GM10847 (cell line): Measurements from ENCODE around the gene CPB2.

ENCODE experiments used
- POLR2A ChIP-seq: IDR thresholded peaks from 2 replicates; pipeline ENCODE4 v1.6.1; 2011; ENCODE audit not compliant: insufficient read length; ENCODE audit errors: extremely low read depth

CPB2 gene

GRCh38 chr13:46104868-46105267 is at the start of gene CPB2:
CPB2 (minus strand) TSS chr13:46105033; CDS start chr13:46105009, 24 bp downstream.
- TF ChIP-seq POLR2A, result no peak

GRCh38 chr13:46154136-46154801 is 49.4 kb upstream of the CPB2 start:
- TF ChIP-seq POLR2A, result no peak

- TF ChIP-seq POLR2A, result no peak
Measured at GRCh38 chr13:46152627-46153328, 47.9 kb upstream of the CPB2 start.

GRCh38 chr13:46150134-46150693 is 45.4 kb upstream of the CPB2 start:
- TF ChIP-seq POLR2A, result no peak

- TF ChIP-seq POLR2A, result no peak
Measured at GRCh38 chr13:46149272-46150133, 44.7 kb upstream of the CPB2 start.

GRCh38 chr13:46146898-46147297 is 42.1 kb upstream of the CPB2 start:
- no peak for TF ChIP-seq POLR2A

GRCh38 chr13:46145950-46146349 is 41.1 kb upstream of the CPB2 start:
- no peak for TF ChIP-seq POLR2A

- TF ChIP-seq POLR2A, result no peak
Measured at GRCh38 chr13:46145135-46145534, 40.3 kb upstream of the CPB2 start.

- TF ChIP-seq POLR2A, result no peak
Measured at GRCh38 chr13:46143184-46143701, 38.4 kb upstream of the CPB2 start.

- TF ChIP-seq POLR2A, result no peak
Measured at GRCh38 chr13:46142776-46143175, 37.9 kb upstream of the CPB2 start.

- no peak for TF ChIP-seq POLR2A
Measured at GRCh38 chr13:46140044-46140443, 35.2 kb upstream of the CPB2 start.

- no peak for TF ChIP-seq POLR2A
Measured at GRCh38 chr13:46137627-46138317, 32.9 kb upstream of the CPB2 start.

- TF ChIP-seq POLR2A, result no peak
Measured at GRCh38 chr13:46136688-46137087, 31.9 kb upstream of the CPB2 start.

GRCh38 chr13:46134961-46135522 is 30.2 kb upstream of the CPB2 start:
- no peak for TF ChIP-seq POLR2A
